Loucy (cell line): Measurements from ENCODE around the gene HOXC5.
"Not testable (repeated sequence)": the region's sequence is repeated elsewhere in the genome, so short reads cannot be mapped to it uniquely, and the experiment has no call there.

Source experiments
- CTCF ChIP-seq: fragments of 200-600 bp; sonication (generic); conservative IDR thresholded peaks from 2 replicates; pipeline ENCODE4 v1.5.1; 2014; ENCODE audit warnings: mild to moderate bottlenecking, antibody characterized with exemption, low read length
- EZH2phosphoT487 ChIP-seq: fragments of 200-600 bp; IDR thresholded peaks from 2 replicates; pipeline ENCODE4 v1.6.1; 2018; ENCODE audit warnings: antibody characterized with exemption, mild to moderate bottlenecking, moderate library complexity, borderline replicate concordance

GRCh38 chr12:54080008-54080924 lies 47.4 kb downstream of the HOXC5 start:
- not testable (repeated sequence) for TF ChIP-seq CTCF, EZH2phosphoT487
